Measurements from ENCODE around the gene EFCAB6. TPM values are rescaled to one million over a fixed set of nuclear protein-coding genes. Genes with fewer than 3 reads are reported as not detected.

EFCAB6 gene
- total RNA-seq, 1 experiment from 2014 or later, result not detected

DNA sequence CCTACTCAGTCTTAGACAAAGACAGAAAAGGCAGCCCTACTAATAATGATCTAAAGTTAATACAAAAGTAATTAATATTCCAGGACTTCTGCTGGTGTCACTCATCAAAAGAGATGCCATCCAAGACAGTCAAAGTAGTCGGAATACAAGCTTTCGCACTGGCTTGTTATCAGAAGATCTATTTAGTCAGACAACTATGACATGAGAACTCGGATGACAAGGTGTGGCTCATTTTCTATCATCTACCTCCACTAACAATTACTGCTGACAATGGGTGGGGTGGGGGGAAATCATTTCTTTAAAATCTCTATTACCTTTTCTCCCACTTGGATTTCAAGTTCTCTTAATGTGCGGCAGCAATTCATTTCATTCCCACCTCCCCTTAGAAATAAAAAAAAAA, 56.7 kb downstream of the EFCAB6 start:
- BruUV-seq (replicated peaks), result no TSS peak
- CTCF ChIA-PET, result no interaction called here

DNA sequence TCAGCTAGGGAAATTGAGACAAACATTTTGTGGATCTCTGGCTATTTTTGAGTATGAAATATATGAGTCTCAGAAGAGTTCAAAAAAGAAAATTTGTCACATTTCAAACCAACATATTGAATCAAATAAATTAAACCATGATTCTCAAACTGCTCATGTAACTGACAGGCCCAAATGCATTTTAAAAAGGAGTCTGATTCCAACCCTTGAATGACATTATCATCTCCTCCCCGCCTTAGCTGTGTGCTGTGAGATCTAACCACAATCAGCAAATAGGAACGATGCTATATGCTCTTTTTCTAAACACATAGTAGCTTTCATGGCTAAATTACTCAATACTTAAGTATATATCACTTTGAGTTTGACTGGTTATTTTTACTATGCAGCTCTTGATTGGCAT, 57.1 kb downstream of the EFCAB6 start:
- no peaks in the 10 kb centered on the region for H3K9me3 ChIP-seq
- Mint-ChIP-seq H3K27ac (ENCODE audit: unreplicated experiment) (no peak overlapping the region), H3K27me3 (ENCODE audit: insufficient read depth, unreplicated experiment) (peaks cover 17% of the 10 kb centered on the region), H3K4me3 (ENCODE audit: unreplicated experiment) (no peak overlapping the region), H3K4me1 (ENCODE audit: low read depth, unreplicated experiment) (no peaks in the 10 kb centered on the region), H3K36me3 (ENCODE audit: insufficient read depth, unreplicated experiment) (no peaks in the 10 kb centered on the region), H3K9me3 (ENCODE audit: unreplicated experiment) (no peaks in the 10 kb centered on the region)
- POLR2A ChIA-PET, result no interaction called here
- H3K4me1 ChIP-seq, result no peaks in the 10 kb centered on the region
- no TSS peak for BruUV-seq (replicated peaks)
- H3K4me3 ChIP-seq (ENCODE audit: low read depth, low read length), result no peak overlapping the region
- DNase-seq, result no peak
- H3K36me3 ChIP-seq (ENCODE audit: control insufficient read depth, insufficient read depth, low read length), result no peaks in the 10 kb centered on the region
- no peaks in the 10 kb centered on the region; the same call in 1 of the 2 replicates for H3K27me3 ChIP-seq (replicated peaks; ENCODE audit: control insufficient read depth, insufficient read depth, low read length)
- CTCF ChIA-PET, result no interaction called here
- no peak for TF ChIP-seq CTCF (IDR thresholded peaks at IDR 0.05; ENCODE audit: insufficient read depth in 1 of 2, low read depth in 1 of 2, low read length in 1 of 2, severe bottlenecking in 1 of 2, unreplicated experiment in 1 of 2)
- intact Hi-C loops (cut with micrococcal nuclease; ENCODE audit: unreplicated experiment), result no loop called here

More for the DNA sequence above, 56.7 kb downstream of the EFCAB6 start:
- Histone ChIP-seq H3K4me1 (no peaks in the 10 kb centered on the region), H3K4me3 (ENCODE audit: low read depth, low read length) (no peak overlapping the region), H3K36me3 (ENCODE audit: control insufficient read depth, insufficient read depth, low read length) (no peaks in the 10 kb centered on the region), H3K27me3 (replicated peaks; ENCODE audit: control insufficient read depth, insufficient read depth, low read length) (no peaks in the 10 kb centered on the region; the same call in 1 of the 2 replicates), H3K9me3 (no peaks in the 10 kb centered on the region)
- Mint-ChIP-seq H3K27ac (ENCODE audit: unreplicated experiment) (no peak overlapping the region), H3K9me3 (ENCODE audit: unreplicated experiment) (no peaks in the 10 kb centered on the region), H3K4me1 (ENCODE audit: low read depth, unreplicated experiment) (no peaks in the 10 kb centered on the region), H3K4me3 (ENCODE audit: unreplicated experiment) (no peak overlapping the region), H3K36me3 (ENCODE audit: insufficient read depth, unreplicated experiment) (no peaks in the 10 kb centered on the region), H3K27me3 (ENCODE audit: insufficient read depth, unreplicated experiment) (peaks cover 17% of the 10 kb centered on the region)
- intact Hi-C loops (cut with micrococcal nuclease; ENCODE audit: unreplicated experiment), result no loop called here
- DNase-seq, result no peak
- TF ChIP-seq CTCF (IDR thresholded peaks at IDR 0.05; ENCODE audit: insufficient read depth in 1 of 2, low read depth in 1 of 2, low read length in 1 of 2, severe bottlenecking in 1 of 2, unreplicated experiment in 1 of 2), result no peak
- POLR2A ChIA-PET, result no interaction called here

DNA sequence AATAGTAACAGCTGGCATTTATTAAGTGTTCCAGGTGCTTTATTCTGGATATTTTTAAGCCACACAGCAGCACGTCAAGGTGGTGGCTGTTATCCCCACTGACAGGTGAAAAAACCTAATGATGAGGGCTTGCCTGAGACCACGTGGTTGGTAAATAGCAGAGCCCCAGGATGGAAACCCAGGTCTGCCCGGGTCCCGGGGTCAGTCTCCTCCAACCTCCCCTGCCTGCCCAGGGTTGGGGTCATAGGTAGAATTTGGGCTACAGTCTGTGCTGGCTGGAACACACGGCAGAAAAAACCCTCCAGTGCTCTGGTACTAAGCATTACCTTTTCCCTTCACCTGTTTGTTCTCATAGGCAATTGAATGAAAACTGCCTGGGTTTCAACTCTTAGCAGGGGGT, 57.9 kb downstream of the EFCAB6 start:
- Mint-ChIP-seq H3K27ac (ENCODE audit: unreplicated experiment) (no peak overlapping the region), H3K4me1 (ENCODE audit: low read depth, unreplicated experiment) (no peaks in the 10 kb centered on the region), H3K9me3 (ENCODE audit: unreplicated experiment) (no peaks in the 10 kb centered on the region), H3K36me3 (ENCODE audit: insufficient read depth, unreplicated experiment) (no peaks in the 10 kb centered on the region), H3K4me3 (ENCODE audit: unreplicated experiment) (no peak overlapping the region), H3K27me3 (ENCODE audit: insufficient read depth, unreplicated experiment) (peaks cover 17% of the 10 kb centered on the region)
- no peaks in the 10 kb centered on the region for H3K27me3 ChIP-seq (replicated peaks; ENCODE audit: control insufficient read depth, insufficient read depth, low read length)
- no peaks in the 10 kb centered on the region for H3K4me1 ChIP-seq
- no peaks in the 10 kb centered on the region for H3K9me3 ChIP-seq
- DNase-seq, result no peak
- ChIA-PET POLR2A (no interaction called here), CTCF (no interaction called here)
- no peak for TF ChIP-seq CTCF (IDR thresholded peaks at IDR 0.05; ENCODE audit: insufficient read depth in 1 of 2, low read depth in 1 of 2, low read length in 1 of 2, severe bottlenecking in 1 of 2, unreplicated experiment in 1 of 2)
- intact Hi-C loops (cut with micrococcal nuclease; ENCODE audit: unreplicated experiment), result no loop called here
- BruUV-seq (replicated peaks), result no TSS peak
- H3K4me3 ChIP-seq (ENCODE audit: low read depth, low read length), result no peak overlapping the region
- H3K36me3 ChIP-seq (ENCODE audit: control insufficient read depth, insufficient read depth, low read length), result no peaks in the 10 kb centered on the region

Measured in Caco-2 (cell line).